Uterus (tissue), 2 donors: ENCODE data around the gene EP400.
"Not testable (repeated sequence)": the region's sequence is repeated elsewhere in the genome, so short reads cannot be mapped to it uniquely, and the experiment has no call there.

Source experiments
- CTCF ChIP-seq, 4 experiments: fragments of 200-600 bp in 2 of 4; fragments of 450-650 bp in 2 of 4; sonication (generic) in 2 of 4; IDR thresholded peaks; one replicate each; pipeline ENCODE4 v1.5.1; 2016 to 2019; ENCODE audit warnings: antibody characterized with exemption in 4 of 4, mild to moderate bottlenecking in 2 of 4, moderate library complexity in 1 of 4
- POLR2A ChIP-seq, 2 donors: fragments of 450-650 bp; IDR thresholded peaks; one replicate each; pipeline ENCODE4 v1.6.1; 2016; ENCODE audit warnings: antibody characterized with exemption in 2 of 2, mild to moderate bottlenecking in 1 of 2, moderate library complexity in 1 of 2

- TF ChIP-seq CTCF, POLR2A (IDR thresholded peaks at IDR 0.05): not testable (repeated sequence)
These were observed 102.0 kb downstream of the EP400 start for GRCh38 chr12:132051718-132052117.
